LHCN-M2 (cell line): Measurements from ENCODE around the gene CRTC3. TPM values are rescaled to one million over a fixed set of nuclear protein-coding genes. Genes with fewer than 3 reads are reported as not detected.

ENCODE experiments used
- DNase-seq: peaks from one replicate; pipeline ENCODE4 v3.0.0-alpha.2; 2012; ENCODE audit warnings: low read depth
- total RNA-seq: library from RNA; depleted of rRNA; stranded (reverse); fragments of >200 nt; gene quantifications from 2 replicates; pipeline ENCODE4 v1.2.3, GENCODE V29; 2014

The CRTC3 gene
- total RNA-seq, 1 experiment from 2014 or later = 17.0 TPM

GRCh38 chr15:90593499-90594158 is 63.9 kb downstream of the CRTC3 start:
- no peak for DNase-seq

GRCh38 chr15:90594301-90594738 is 64.6 kb downstream of the CRTC3 start:
- DNase-seq = no peak

GRCh38 chr15:90595763-90596155 is 66.0 kb downstream of the CRTC3 start:
- DNase-seq = no peak

GRCh38 chr15:90596943-90597342 is 67.2 kb downstream of the CRTC3 start:
- no peak for DNase-seq

DNA sequence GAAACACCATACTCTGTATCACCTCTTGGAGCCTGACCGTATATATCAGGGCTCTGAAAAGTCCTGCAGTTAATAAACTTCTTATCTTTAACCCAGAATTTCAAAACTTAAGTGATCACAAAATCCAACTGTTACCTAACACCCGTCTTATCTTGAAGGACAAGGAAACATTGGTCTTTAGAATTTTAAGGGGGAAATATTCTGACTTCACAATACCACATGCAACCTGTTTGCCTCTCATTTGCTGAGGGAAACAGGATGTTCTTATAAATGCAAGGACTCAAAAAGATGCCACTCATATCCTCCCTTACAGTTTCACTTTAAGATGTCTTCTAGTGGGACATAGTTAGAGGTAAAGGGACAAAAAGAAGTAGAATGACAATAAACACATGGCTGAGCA is 67.9 kb downstream of the CRTC3 start:
- no peak for DNase-seq

DNA sequence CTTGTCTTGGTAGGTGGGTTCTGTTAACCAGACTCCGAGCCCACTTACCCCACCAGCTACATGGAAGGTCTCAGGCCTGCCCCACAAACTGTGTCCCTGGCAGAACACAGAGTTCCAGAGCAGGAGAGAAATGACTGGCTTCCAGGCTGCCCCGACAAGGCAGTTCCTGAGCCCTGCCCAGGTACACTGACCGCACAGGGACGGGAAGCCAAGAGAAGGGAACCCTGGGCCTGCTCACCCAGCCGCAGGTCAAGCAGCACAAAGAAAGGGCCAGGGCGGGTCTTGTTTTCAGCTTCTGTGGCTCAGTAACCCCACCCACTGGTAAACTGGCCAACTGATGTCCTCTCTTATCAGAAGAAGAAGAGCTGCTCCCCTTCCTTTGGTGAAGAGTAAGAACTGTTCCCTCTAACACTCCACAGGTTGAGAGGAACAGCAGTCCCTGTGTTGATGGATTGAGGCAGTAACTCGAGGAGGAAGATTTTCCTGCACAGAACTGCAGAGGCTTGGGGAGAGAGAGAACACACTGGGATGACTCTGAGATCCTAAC is 68.4 kb downstream of the CRTC3 start:
- peak; percentile 53 for DNase-seq

GRCh38 chr15:90598679-90599078 is 69.0 kb downstream of the CRTC3 start:
- no peak for DNase-seq

- DNase-seq = no peak
These were observed 69.4 kb downstream of the CRTC3 start for GRCh38 chr15:90599116-90599515.

DNA sequence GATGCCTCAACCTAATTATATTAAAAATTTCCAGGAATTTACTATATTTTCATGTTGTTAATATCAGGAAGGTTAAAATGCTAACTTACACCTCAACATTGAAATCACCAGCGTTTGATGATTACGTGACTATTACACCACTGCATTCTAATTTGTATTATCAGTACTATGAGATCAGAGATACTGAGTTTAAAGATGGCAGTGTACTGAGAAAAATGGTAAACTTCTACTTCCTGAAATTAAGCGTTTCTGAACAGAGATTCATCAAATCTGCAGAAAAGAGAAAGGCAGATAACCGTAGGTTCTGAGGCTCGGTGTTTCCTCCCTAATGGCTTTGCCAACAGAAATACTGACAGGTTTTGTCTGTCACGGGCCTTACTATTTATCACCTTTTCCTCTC is 69.9 kb downstream of the CRTC3 start:
- DNase-seq = no peak

GRCh38 chr15:90600954-90601353 is 71.2 kb downstream of the CRTC3 start:
- DNase-seq = no peak

DNA sequence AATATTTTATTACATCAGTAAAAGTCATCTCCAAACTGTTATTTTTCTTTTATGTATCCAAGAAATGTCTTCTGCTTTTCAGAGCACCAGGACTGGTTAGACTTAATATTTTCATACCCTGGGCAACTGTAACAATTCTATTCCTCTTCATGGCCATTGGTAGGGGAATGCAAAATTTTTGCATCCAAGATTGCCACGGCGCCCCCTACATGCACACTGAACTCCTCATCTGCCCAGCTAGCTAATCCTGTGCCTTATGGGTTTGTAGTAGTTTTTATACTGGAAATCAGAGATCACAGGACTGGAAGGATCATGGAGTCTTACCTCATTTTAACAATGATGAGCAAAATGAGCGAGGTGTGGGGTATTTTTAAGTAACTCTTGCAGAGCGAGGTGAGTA is 74.2 kb downstream of the CRTC3 start:
- peak; percentile 34 for DNase-seq

DNA sequence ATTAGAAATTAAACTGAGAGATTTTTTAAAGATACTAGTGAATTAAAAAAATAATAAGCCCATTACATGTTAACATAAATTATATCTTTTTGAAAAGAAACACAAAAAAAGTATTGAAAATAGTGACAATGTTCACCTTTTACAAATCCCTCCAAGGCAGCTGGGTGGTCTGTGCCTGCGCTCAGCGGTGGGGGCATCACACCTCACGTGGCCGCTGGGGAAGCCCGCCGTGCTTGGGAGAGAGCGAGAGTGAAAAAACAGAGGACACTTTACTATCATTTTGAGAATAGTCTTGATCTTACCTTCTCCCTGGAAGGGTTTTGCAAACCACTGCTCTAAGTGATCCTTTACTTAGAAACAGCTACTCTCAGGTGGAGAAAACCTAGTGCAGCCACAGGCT is 76.9 kb downstream of the CRTC3 start:
- no peak for DNase-seq

GRCh38 chr15:90607361-90607760 is 77.6 kb downstream of the CRTC3 start:
- no peak for DNase-seq

DNA sequence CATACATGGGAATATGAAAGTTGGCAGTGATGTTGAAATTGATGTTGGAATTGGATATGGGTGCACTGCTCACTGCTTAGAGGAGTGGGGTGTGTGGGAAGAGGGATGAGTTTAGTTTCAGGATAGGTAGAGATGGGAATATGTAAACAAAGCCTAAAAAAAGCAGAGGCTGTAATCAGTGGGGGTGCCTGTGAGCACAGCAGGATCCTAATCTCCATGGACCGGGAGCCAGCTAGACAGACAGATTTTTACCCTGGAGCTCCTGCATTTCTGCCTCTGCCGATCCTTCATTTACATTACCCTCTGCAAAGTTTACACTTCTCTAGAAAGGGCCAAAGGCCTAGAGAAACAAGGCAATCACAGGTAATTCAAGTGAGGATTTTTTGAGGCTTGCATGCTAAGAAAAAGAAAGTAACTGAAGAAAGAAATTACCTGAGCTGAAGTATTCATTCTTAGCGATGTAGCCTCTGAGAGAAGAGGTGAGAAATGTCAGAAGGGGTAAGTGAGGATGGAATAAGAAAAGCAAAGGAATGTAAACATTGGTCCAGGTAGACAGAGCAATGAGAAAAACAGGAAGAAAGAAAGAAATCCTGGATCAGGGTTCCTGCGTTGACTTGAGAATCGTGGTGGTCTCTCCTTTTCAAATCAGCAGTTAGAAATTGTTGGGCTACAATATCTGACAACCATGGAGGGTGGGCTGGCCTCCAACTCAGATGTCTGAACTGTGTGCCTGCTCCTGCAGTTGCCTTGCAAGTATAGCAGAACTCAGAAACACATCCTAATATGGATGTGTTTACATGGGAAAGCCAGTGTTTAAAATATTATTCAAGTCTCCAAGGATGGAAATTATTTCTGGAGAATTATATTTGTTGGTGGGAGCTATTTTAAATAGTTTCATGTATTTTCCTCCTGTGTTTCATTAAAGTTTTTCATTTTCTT is 79.8 kb downstream of the CRTC3 start:
- no peak for DNase-seq

GRCh38 chr15:90610190-90610589 is 80.5 kb downstream of the CRTC3 start:
- peak; percentile 87 for DNase-seq

DNA sequence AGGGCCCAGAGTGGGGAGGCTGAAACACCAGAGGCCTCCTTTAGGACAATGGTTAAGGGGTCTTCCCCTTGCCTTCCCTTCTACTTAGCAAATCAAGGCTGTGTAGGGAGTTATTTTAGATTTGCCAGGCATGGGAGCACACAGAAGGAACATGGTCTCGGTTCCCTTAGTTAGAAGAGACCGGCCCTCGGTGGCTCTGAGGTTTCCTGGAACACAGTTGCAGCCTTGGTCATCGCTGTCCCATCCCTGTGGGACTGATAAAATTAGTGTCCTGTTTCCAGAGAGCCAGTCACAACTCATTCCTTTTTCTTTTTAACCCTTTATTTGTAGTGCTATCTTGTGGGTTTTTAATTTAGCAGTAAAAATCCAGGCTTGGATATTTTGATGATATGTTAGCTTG is 81.4 kb downstream of the CRTC3 start:
- DNase-seq = no peak

GRCh38 chr15:90617171-90617570 is 87.4 kb downstream of the CRTC3 start:
- no peak for DNase-seq

GRCh38 chr15:90617668-90618097 is 88.0 kb downstream of the CRTC3 start:
- DNase-seq = no peak

DNA sequence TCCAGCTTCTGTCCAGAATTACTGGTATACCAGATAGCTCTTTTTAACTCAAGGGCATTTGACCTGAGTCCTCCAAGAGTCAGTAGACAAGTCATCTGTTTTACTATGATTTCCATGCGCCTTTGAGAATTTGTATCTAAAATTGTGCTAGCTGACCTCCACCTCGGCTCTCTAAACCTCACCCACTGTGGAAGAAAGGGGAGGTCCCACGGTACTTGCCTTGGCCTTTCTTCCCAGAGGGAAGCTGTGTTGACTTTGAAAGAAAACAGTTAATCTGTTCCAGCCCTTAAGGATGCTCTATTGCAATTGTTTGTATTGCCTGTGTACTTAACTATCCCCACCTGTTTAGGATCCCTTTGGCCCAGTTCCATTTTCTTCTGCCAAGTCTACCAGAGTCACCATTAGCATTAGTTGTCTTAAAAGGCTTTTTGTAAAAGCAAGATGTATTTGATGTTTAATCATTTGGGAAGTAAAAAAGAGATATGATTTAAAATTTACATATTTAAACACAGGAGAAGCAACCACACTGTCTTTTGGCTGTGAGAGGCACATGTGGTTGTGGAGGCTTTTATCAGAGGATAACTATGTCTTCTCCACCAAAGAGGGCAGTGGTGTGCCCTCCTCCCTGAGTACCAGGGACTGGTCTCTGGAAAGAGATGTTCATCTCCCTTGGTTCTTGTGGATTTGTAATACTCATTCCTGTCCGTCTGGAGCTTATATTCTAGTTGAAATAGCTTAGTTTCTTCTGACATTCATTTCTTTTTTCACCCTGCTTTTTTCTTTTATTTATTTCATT is 88.8 kb downstream of the CRTC3 start:
- peak; percentile 19 for DNase-seq

GRCh38 chr15:90619468-90619867 is 89.7 kb downstream of the CRTC3 start:
- no peak for DNase-seq

DNA sequence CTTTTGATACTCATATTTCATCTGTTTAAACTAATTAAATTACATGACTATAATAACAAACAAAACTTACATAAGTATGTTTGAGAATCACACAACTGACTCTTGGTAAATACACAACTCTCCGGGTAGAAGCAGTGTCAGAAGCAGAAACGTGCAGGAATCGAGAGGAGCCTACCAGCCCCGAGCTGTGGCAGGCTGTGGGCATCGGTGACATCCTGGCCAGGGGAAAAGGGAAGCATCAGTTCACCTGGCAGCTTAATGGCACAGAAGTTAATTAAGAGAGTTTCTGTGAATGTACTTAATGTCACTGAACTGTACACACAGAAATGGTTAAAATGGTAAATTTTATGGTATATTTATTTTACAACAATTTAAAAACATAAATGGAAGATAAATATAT is 90.2 kb downstream of the CRTC3 start:
- no peak for DNase-seq
